ENCODE results near the gene RBM14. TPM values are rescaled to one million over a fixed set of nuclear protein-coding genes. Genes with fewer than 3 reads are reported as not detected.

The RBM14 gene
- total and polyA plus RNA-seq, 10 of the 15 experiments (the other 5 are each of a cell fraction or from before 2014, with no cell fraction given): 5.4 to 140 (median 44.5) TPM

GRCh38 chr11:66592457-66593302 is 23.8 kb upstream of the RBM14 start, which contains the start of the genes CCDC87 and CCS:
Gene CCDC87 (minus strand): TSS chr11:66593063. CDS start chr11:66593015, 48 bp downstream.
Gene CCS (plus strand): TSS chr11:66593185. CDS start chr11:66593262, 77 bp downstream.
- Histone ChIP-seq H3K4me1 (ENCODE audit: control insufficient read depth, insufficient read depth, low read length) (peaks cover 13% of the 10 kb centered on the region), H3K4me2 (ENCODE audit: control insufficient read depth, insufficient read depth) (peak within 1 kb of the TSS; percentile 97), H3K27ac (ENCODE audit: control insufficient read depth, insufficient read depth) (peak within 1 kb of the TSS; percentile 62), H4K20me1 (ENCODE audit: control insufficient read depth, insufficient read depth) (no peaks in the 10 kb centered on the region), H3K9me3 (replicated peaks; ENCODE audit: control insufficient read depth, insufficient read depth, low read length) (no peaks in the 10 kb centered on the region), H2AFZ (ENCODE audit: control insufficient read depth, low read depth, low read length) (peak within 1 kb of the TSS; percentile 91), H3K36me3 (ENCODE audit: control insufficient read depth in 2 of 2, insufficient read depth in 2 of 2, low read length in 1 of 2) (no peaks in the 10 kb centered on the region), H3K27me3 (replicated peaks in 1 of 2; ENCODE audit: control insufficient read depth in 2 of 2, insufficient read depth in 2 of 2, low read length in 1 of 2) (no peaks in the 10 kb centered on the region), H3K4me3 (peak within 1 kb of the TSS; percentile 85), H3K9ac (ENCODE audit: control insufficient read depth, insufficient read depth, low read length) (peak within 1 kb of the TSS; percentile 95), H3K79me2 (ENCODE audit: control insufficient read depth, insufficient read depth, low read length) (peaks cover 23% of the 10 kb centered on the region)
- in situ Hi-C loops (cut with MboI): no loop called here
- RAD21 ChIA-PET (ENCODE audit: unreplicated experiment): interaction anchor here (1.1 to 3.3 kb wide), 6 partner anchors 15 to 85 kb away, joined by 3 to 27 read pairs (median 4); partner anchors contain the start of genes RBM4 and RBM4B
- CTCF ChIA-PET: interaction anchor here (0.7 to 7.7 kb wide), 18 partner anchors 9 to 86 kb away, joined by 3 to 75 read pairs (median 4); partner anchors contain the start of genes CTSF, RBM4, RBM4B and ZDHHC24
- intact Hi-C loops (cut with micrococcal nuclease; ENCODE audit: unreplicated experiment): loop anchor here (2.0 to 5.0 kb wide), 2 partner anchors 24 to 85 kb away; partner anchors contain the start of genes RBM14 and RBM4B
- FAIRE-seq (peak; percentile 97), ATAC-seq (peak; percentile 98), DNase-seq (ENCODE audit: low read depth, low spot score) (peak; percentile 84)
- SMC1A ChIA-PET (ENCODE audit: uncharacterized antibody, unreplicated experiment): interaction anchor here (1.3 to 4.2 kb wide), 6 partner anchors 12 to 85 kb away, joined by 4 to 19 read pairs (median 6); partner anchors contain the start of genes RBM14 and RBM4B
- POLR2A ChIA-PET: interaction anchor here (0.7 to 6.9 kb wide), 10 partner anchors 8 to 280 kb away, joined by 3 to 60 read pairs (median 5); partner anchors contain the start of genes RBM14, RBM4, RBM4B and ZDHHC24
- WGBS (ENCODE audit: insufficient coverage, insufficient replicate concordance, low lambda C conversion rate, missing lambda C conversion rate): 18% methylated on average over 66 of the region's 68 CpGs
- no TSS peak for BruUV-seq (replicated peaks)
- TF ChIP-seq ZNF592 (IDR thresholded peaks at IDR 0.05) (no peak), MEF2A (IDR thresholded peaks at IDR 0.05; ENCODE audit: insufficient read depth, low read depth, low read length) (no peak), FOS (IDR thresholded peaks at IDR 0.05; ENCODE audit: borderline replicate concordance, extremely low read depth, insufficient read length) (no peak), CTCF (IDR thresholded peaks at IDR 0.05 in 2 of 3, conservative IDR thresholded peaks at IDR 0.05 in 1 of 3; ENCODE audit: control insufficient read depth in 2 of 3, extremely low read depth in 1 of 3, insufficient read depth in 1 of 3, low read depth in 3 of 3, low read length in 3 of 3) (peak; percentile 55 to 68 (median 56)), NR2F1 (conservative IDR thresholded peaks at IDR 0.05) (no peak), KDM1A (IDR thresholded peaks at IDR 0.05; ENCODE audit: borderline replicate concordance) (no peak), GATAD2B (conservative IDR thresholded peaks at IDR 0.05; ENCODE audit: low read depth) (no peak), PAX8 (IDR thresholded peaks at IDR 0.05) (no peak), WRNIP1 (IDR thresholded peaks at IDR 0.05; ENCODE audit: borderline replicate concordance, low read depth, low read length) (no peak), SRF (IDR thresholded peaks at IDR 0.05; ENCODE audit: low read depth in 2 of 2, low read length in 2 of 2) (0 out of 4 replicates have a peak, but pooled peaks of 1 of the 2 experiments have one; percentile 9)
